NCI-H226 (cell line): Measurements from ENCODE around the gene MMEL1.
A peak's percentile ranks its signal among the peaks of the same experiment; 100 is the strongest.
"Not testable (repeated sequence)": the region's sequence is repeated elsewhere in the genome, so short reads cannot be mapped to it uniquely, and the experiment has no call there.

ENCODE experiments used
- DNase-seq: peaks from one replicate; pipeline ENCODE4 v3.0.0-alpha.2; 2015

Gene MMEL1

DNA sequence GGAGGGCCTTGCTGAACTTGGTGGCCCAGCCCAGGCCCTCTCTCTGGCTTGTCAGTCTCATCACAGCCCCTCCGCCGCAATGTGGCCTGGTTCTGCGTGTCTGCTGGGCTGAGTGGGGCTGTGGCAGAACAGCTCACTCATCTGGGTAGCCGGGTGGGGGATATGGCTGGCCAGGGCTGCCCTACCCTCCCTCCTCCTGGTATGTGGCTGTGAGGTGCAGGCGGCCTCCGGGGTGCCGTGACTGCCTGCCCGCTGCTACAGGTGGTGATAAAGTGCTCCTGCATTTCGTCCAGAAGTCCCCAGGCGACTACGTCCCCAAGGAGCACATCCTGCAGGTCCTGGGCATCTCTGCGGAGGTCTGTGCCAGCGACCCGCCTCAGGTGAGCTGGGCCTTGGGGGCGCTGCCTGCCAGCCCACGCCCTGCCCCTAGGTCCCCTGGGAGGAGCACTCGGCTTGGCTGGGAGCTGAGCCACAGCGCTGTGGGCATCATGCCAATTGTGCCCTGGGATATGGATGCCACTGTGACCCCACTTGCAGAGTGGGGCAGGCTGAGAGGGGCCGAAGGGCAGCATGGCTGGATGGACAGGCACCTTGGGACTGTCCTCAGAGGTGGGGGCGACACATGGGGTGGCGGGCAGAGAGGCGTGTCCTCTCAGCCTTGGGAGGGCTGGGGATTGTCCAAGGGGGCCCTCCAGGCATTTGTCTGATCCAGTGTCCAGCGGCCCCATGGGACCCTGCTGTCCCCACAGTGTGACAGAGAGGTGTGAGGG is 44.0 kb downstream of the MMEL1 start:
- no peak for DNase-seq

DNA sequence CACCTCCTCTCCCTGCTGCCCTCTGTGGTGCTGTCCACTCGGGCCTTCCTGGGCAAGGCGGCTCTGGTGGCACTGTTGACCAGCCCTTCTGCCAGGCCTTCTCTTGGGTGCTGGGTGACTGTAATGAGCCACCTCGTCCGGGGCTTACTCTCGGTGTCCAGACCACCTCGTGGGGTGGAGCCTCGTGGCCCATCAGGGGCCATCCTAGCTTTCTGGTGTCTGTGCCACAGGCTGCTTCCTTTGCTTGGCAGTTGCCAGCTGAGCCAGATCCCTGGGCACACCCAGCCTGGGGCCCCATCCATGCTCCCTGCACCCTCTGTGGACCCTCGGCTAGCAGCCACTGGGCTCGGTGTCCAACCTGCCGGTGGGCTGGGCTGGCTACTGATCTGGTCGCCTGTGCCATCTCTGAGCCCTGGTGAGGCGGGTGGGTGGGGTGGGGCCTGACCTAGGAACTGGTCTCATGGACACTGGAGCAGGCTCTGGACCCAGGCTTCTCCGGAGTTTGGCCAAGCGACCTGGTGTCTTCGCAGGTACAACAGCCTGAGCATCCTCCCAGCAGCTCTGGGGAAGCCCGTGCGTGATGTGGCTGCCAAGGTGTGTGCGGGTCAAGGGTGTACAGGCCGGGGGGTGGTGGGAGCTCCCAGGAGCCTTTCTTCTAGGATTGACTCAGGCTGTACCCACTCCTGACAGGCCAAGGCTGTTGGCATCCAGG is 44.8 kb downstream of the MMEL1 start:
- DNase-seq: no peak

DNA sequence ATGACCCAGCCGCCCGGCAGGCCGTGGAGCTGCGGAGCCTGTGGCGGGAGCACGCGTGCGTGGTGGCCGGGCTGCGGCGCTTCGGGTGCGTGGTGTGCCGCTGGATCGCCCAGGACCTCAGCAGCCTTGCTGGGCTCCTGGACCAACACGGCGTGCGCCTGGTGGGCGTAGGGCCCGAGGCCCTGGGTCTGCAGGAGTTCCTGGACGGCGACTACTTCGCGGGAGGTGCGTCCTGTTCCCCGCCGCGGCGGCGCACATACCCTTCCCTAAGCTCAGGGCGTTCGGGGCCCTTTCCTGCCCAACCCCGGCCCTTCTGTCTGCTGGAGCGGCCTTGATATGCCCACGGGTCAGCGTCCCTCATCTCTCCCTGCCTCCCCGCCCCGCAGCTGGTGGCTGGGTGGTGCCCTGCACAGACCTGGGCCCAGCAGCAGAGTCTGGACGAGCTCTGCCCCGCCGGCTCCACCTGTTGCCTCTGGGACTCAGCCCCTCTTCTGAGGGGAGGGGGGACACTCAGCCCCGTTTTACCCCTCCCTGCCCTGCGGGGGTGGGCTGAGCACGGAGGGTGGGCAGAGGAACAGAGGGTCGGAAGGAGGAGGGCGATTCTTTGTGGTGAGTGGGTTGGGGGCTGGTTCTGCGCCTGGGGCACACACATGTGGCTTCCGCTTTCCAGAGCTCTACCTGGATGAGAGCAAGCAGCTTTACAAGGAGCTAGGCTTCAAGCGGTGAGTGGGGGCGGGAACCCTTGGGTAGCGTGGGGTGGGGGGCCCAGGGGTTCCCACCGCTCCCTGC is 45.6 kb downstream of the MMEL1 start:
- no peak for DNase-seq

DNA sequence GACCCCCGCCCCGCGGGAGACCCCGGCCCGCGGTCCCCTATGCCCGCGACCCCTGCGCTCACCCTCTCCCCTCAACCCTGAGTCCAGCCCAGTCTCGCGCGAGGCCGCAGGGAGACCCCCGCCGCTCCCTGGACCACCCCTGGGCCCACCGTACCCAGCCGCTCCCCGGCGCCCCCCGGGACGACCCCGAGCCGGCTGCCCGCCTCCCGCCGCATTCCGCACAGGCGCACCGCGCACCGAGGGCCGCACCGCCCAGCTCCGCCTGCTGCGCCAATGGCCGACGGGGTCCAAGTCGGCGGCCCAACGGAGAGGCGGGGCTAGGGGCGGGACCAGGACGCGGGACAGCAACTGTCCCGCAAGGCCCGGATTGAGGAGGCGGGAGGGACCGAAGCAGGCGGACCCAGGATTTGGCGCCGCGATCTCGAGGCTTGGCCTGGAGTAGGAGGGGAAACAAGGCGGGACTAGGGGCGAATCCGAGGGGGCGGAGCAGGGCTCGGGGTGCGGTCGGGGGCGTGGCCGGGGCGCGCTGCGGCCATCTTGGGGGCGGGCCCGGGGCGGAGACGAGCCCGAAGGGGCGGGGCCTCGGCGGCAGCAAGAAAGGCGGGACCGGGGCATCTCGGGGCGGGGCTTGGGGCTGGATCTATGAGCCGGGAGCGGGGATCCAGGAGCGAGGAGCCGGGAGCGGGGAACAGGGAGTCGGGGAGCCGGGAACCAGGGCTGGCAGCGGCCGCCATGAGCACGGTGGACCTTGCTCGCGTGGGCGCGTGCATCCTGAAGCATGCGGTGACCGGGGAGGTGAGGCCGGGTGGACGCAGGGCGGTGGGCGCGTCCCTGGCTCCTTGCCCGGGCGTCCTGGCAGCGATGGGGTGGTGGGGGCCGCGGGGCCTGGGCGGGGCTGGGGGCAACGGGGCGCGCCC is 46.4 kb downstream of the MMEL1 start, which contains the start of gene PRXL2B:
Gene PRXL2B, plus strand, starts transcription at position 624 of the 917 bp plus-strand sequence. Its CDS starts 109 bp downstream, at position 733.
- DNase-seq: peak; percentile 96

DNA sequence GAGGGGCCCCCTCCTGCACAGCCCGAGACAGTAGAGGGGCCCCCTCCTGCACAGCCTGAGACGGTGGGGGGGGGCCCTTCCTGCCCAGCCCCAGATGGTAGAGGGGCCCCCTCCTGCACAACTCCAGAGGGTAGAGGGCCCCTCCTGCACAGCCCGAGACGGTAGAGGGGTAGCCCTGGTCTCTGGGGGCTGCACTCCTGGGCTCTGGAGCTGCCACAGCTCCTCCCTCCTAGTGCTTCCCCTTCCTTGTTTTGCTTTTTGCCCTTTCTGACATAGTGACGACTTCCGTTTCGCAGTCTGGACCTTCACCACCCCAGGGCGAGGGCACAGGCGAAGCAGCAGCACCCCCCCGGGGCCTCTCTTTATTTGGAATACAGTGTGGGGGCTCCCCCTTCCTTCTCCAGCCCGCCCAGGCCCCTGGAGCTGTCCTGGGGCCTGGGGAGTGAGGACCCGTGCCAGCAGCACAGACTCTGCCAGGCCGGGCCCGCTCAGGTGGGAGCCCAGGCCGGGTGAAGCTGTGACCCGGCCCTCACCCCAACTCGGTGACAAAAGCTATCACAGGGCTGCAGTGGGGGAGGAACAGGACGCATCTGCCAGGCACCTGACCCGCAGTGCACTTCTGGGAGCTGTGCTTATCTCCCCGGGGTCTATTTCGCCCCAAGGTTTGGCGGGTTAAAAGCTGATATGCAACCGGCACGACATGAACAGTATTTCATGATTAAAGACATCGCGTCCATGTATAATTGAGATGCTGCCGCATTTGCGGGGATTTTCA is 47.3 kb downstream of the MMEL1 start:
- peak; percentile 2 for DNase-seq

DNA sequence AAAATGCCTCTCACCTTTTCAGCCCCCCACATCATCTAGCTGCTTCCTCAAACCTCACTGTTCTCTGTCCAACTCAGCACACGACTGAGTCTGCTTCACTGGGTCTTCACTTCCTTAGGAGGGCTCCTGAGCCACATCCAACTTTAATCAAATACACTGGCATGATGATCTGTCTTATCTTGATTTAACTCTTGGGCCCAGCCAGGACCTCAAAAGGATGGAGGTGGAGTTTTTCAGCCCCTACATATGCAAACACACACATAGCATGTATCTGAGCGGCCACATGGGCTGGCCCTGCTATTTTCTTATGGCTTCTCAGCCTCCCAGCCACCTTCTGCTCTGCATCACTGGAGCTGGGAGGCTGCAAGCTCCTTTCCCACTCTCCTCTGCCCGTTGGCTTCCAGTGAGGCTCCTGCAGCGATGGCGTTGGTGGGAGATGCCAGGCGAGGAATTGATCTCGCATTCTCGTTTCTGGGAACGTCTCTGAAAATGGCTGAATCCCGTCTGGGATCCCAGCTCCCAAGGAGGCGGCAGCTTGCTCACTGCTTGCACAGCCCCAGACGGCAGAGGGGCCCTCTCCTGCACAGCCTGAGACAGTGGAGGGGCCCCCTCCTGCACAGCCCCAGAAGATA is 48.0 kb downstream of the MMEL1 start:
- DNase-seq: no peak

DNA sequence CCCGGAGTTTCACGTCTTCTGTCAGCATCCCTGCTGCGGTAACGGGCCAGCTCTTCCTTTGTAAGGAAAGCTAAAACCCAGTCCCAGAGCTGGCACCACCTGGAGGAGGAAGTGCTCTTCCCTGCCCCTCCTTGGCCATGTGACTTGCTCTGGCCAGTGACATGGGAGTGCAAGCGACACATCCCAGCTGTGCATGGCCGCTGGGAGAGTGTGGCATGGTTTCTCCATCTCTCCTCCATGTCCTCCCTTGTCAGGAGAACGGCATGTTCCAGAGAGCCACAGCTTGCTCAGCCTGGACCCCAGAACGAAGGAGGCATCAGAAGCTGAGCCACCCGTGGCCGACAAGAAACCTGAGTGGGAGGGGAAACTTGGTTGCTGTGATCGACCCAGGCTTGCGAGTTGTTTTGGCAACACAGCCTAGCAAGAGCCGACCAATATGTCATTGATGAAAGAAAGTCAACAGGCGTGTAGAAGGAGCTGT is 48.9 kb downstream of the MMEL1 start:
- no peak for DNase-seq

DNA sequence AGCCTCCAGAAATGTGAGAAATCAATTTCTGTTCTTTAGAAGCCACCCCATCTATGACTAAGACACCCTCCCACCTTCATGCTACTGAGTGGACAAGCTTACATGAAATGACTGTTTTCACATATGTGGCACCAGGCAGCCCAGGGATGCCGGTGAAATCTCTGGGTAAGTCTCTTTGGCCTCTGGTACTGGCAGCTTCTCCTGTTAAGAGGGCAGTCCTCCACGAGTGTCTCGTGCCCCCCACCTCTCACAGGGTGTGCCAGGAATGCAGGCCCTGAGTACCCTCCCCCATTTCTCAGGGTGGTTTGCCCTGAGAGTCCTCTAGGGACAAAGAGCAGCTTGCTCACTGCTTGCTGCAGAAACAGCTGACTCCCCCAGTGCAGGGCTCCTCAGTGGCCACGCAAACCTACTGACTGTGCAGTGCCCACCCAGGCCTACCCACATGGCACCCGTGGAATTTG is 49.5 kb downstream of the MMEL1 start:
- DNase-seq: no peak

DNA sequence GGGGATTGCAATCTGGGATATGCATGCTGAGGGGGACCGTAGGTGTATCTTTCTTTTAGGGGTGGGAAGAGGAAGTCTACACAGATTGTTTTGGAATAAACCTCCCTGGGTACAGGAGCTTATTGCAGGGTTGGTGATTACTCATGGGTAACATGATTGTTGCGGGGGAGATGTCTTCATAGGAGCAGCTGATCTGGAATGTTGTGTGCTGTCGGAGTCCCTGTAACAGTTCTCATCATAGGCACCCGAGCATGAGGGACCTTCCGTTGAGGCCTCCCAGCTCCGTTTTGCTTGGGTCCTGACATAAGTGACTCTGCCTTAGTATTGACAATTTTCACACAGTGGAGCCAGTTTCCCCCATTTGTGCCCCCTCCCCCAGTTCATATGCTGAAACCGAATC is 50.4 kb downstream of the MMEL1 start:
- no peak for DNase-seq

DNA sequence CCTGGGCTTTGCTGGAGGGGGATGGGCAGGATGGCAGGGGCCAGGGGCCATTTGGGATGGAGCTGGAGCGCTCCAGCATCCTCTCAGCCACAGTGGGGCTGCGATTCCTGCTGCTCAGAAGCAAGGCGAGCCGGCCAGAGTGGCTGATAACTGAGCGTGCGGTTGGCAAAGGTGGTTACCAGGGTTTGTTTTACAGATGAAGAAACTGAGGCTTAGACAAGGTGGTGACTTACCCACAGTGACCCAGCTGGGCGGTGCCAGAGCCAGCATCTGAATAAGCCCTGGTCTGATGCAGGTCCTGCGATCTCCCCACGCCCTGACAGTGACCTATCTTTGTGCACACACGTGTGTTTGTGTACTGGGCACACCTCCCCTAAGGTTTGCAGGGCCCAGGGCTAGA is 52.1 kb downstream of the MMEL1 start:
- DNase-seq: no peak

DNA sequence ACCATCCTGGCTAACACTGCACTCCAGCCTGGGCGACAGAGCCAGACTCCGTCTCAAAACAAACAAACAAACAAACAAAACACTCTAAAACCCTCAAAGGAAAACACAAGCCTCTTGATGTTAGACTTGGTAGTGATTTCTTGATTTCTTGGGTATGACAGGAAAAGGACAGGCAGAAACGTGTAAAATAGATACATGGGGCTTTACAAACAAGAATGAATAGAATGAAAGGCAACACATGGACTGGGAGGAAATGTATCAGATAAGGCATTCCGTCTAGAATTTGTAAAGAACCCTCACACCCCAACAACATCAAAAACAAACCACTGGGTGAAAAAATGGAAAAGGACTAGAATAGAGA is 54.1 kb downstream of the MMEL1 start:
- no peak for DNase-seq

DNA sequence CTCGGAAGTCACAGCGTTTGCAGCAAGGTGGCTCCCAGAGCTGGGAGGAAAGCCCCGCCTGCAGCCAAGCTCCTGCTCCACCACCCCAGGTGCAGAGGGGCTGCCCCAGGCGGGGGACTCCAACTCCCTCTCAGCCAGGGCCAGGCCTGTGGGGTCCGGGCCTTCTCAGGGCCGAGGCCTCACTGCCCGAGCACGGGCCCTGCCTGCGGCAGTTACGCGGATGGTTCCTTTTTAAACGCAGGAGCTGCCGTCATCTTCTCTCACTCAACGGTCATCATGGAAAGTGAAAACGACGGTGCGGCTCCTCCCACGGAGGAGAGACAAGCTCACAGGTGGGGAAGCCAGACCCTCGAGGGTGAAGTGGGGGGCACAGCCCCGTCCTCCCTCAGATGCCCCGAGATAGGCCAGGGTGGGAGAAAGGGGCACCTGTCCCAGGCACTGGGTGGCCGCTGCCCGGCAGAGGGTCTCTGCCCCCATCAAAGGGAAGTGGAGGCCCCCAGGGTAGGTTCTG is 55.2 kb downstream of the MMEL1 start:
- DNase-seq: not testable (repeated sequence)

DNA sequence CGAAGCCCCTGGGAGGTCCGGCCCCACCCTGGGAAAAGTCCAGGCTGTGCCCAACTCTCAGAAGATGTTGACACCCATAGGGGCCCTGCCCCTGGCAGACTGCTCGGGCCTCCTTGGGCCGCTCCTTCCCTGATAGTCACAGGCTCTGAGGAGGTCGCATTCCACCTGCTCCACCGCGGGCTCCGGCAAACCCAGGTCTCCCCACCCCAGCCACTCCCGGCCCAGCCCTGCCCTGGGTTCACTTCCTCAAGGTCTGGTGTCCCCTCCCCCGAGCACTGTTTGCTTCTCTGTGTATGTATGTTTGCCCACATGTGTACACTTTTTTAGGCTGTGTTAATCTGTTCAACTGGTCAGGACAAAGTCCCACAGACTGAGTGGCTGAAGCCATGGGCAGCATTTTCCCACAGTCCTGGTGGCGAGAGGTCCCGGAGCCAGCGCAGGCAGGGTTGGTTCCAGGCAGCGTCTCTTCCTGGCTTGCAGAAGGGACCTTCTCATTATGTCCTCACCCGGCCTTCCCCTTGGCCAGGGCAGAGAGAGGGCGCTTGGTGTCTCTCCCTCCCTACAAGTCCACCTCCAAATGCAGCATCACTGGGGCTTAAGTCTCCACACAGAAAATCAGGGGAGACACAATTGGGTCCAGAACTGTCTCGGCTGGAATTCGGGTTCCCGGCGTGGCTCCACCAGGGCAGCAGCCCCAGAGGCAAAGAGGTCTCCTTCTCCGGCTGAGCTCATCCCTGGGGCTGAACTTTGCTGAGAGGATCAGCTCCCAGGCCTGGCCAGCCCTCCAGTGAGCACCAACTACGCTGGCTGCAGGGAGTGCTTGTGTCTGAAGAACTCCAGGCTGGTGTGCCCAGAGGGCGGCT is 56.8 kb downstream of the MMEL1 start:
- DNase-seq: no peak

DNA sequence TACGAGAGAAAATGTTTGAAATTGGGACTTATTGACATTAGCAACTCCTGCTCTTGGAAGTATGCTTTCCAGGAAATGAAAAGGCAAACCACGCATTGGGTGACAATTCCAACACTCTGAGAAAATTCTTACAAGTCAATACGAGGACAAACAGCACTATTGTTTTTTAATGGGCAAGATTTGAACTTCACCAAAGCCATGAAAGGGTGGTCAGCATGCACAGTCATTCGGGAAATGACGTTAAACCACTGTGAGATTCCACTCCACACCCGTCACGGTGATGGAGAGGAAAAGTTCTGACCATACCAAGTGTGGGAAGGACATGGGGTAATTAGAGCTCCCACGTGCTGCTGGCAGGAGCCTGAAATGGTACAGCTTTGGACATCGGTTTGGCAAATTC is 58.5 kb downstream of the MMEL1 start:
- DNase-seq: peak; percentile 9

DNA sequence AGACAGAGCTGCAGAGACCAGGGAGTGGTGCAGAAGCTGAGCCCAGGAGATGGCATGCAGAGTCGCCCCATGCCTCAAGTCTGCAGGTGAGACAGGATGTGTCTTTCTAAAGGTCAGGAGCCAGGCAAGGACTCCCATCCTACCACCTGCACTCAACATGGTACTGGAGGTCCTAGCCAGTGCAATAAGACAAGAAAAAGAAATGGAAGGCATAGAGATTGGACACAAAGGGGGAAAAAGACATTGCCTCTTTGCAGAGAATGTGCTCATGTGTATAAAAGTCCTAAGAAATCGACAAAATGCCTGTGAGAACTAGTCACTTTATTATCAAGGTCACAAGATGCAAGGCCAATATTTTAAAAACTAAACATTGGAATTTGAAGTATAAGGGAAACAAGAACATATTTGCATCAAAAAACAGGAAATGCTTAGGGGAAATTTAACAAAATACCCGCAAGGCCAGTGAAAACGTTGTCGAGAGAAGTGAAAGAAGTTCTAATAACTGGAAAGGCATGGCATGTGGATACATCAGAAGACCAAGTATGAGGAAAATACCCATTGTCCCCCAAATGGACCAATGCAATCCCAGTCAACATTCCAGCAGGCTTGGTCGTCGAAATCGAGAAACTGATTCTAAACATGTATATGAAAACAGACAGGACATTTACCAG is 59.4 kb downstream of the MMEL1 start:
- DNase-seq: no peak

DNA sequence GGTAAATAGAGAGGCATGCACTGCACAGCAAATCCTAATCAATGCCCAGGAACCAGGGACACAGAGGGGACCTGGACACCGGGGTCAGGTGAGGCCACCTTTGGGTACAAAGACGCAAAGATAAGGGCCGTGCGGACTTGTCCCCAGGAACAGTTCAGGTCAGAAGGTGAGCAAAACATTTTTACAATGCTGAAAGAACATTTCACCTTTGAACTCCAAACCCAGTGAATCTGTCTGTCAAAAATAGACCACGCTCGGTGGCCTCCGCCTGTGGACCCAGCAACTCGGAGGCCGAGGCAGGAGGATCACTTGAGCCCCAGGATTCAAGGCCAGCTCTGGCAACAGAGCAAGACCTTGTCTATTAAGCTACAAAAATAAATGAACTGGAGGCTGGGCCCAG is 61.5 kb downstream of the MMEL1 start:
- DNase-seq: no peak

DNA sequence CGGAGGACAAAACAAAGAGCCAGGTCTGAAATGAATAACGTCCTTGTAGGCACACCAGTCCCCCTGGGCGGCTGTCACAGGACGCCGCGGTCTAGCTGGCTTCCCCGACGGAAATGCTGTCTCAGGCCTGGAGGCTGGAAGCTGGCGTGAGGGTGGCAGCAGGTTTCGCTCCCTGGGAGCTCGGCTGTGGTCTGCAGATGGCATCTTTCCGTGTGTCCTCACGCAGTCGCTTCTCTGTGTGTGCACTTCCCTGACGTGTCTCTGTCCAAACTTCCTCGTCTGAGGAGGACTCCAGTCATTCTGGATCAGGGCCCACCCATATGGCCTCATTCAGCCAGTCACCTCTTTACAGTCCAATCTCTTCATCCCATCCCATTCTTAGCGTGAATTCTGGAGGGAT is 62.5 kb downstream of the MMEL1 start:
- DNase-seq: no peak

DNA sequence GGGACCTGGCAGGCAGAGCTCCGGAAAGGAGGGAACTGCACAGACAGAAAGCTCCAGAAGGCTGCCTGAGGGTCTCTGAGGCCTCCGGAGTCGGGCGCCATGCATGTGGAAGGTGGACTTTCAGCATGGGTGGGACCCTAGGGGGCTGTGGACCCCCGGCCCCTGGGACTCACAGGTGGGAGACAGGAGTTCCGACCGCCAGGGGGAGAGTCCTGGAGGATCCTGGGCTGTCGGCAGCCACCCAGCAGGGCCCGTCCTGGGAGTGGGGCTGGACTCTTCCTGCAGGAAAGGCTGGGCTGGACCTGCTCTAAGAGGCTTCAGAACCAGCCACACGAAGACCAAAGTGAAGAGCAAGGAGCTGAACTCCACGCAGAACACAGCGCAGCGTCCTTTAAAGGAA is 63.1 kb downstream of the MMEL1 start:
- not testable (repeated sequence) for DNase-seq

DNA sequence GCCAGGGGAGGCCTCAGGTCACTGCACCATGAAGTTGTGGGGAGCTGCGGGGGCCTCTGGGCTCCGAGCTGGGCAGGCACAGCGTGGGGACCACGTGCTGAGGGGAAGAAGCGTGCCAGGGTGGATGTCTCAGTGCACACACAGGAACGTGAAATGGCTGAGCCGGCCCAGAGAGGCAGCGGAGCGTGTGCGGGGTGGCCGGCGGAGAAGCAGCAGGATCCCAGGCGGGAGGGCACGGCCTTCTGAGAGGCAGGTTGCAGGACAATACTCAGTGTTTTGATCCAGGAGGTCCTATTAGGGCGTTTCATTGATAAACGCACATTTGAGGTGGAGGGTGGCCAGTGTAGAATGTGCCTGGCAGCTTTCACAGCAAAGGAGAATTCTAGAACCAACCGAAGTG is 63.8 kb downstream of the MMEL1 start:
- DNase-seq: no peak
